ENCODE measurements around the gene MYH15.

MYH15 gene

GRCh38 chr3:108538083-108538482, 27.7 kb upstream of the MYH15 start:
- no peaks in the 10 kb centered on the region for H3K36me3 ChIP-seq (ENCODE audit: control insufficient read depth, insufficient read depth, low read length)
- H3K27ac ChIP-seq = no peak overlapping the region
- no peaks in the 10 kb centered on the region for H3K9me3 ChIP-seq (ENCODE audit: control insufficient read depth, low read length)
- H2AFZ ChIP-seq = no peak overlapping the region
- H3K4me3 ChIP-seq (ENCODE audit: low read depth, low read length) = no peak overlapping the region
- no peaks in the 10 kb centered on the region for H3K4me1 ChIP-seq
- no peaks in the 10 kb centered on the region for H3K79me2 ChIP-seq
- no peak overlapping the region for H3K9ac ChIP-seq
- no peak for TF ChIP-seq CTCF (IDR thresholded peaks at IDR 0.05)
- H3K27me3 ChIP-seq (ENCODE audit: control insufficient read depth, insufficient read depth, low read length) = no peaks in the 10 kb centered on the region
- H3K4me2 ChIP-seq (ENCODE audit: low read length) = no peak overlapping the region

GRCh38 chr3:108528459-108529252, 18.3 kb upstream of the MYH15 start:
- Histone ChIP-seq H3K4me3 (ENCODE audit: low read depth, low read length) (no peak overlapping the region), H3K9ac (no peak overlapping the region), H3K27me3 (ENCODE audit: control insufficient read depth, insufficient read depth, low read length) (no peaks in the 10 kb centered on the region), H3K36me3 (ENCODE audit: control insufficient read depth, insufficient read depth, low read length) (no peaks in the 10 kb centered on the region), H3K9me3 (ENCODE audit: control insufficient read depth, low read length) (no peaks in the 10 kb centered on the region), H3K27ac (no peak overlapping the region), H3K4me2 (ENCODE audit: low read length) (no peak overlapping the region), H3K79me2 (no peaks in the 10 kb centered on the region), H2AFZ (no peak overlapping the region), H3K4me1 (no peaks in the 10 kb centered on the region)
- no peak for TF ChIP-seq CTCF (IDR thresholded peaks at IDR 0.05)

GRCh38 chr3:108527817-108528216, 17.4 kb upstream of the MYH15 start:
- Histone ChIP-seq H3K27ac (no peak overlapping the region), H3K4me3 (ENCODE audit: low read depth, low read length) (no peak overlapping the region), H3K36me3 (ENCODE audit: control insufficient read depth, insufficient read depth, low read length) (no peaks in the 10 kb centered on the region), H3K9me3 (ENCODE audit: control insufficient read depth, low read length) (no peaks in the 10 kb centered on the region), H3K4me2 (ENCODE audit: low read length) (no peak overlapping the region), H3K27me3 (ENCODE audit: control insufficient read depth, insufficient read depth, low read length) (no peaks in the 10 kb centered on the region), H3K9ac (no peak overlapping the region), H3K79me2 (no peaks in the 10 kb centered on the region), H3K4me1 (no peaks in the 10 kb centered on the region), H2AFZ (no peak overlapping the region)
- TF ChIP-seq CTCF (IDR thresholded peaks at IDR 0.05) = no peak

GRCh38 chr3:108527109-108527508, 16.7 kb upstream of the MYH15 start:
- Histone ChIP-seq H3K9ac (no peak overlapping the region), H2AFZ (no peak overlapping the region), H3K4me3 (ENCODE audit: low read depth, low read length) (no peak overlapping the region), H3K27ac (no peak overlapping the region), H3K4me1 (no peaks in the 10 kb centered on the region), H3K36me3 (ENCODE audit: control insufficient read depth, insufficient read depth, low read length) (no peaks in the 10 kb centered on the region), H3K4me2 (ENCODE audit: low read length) (no peak overlapping the region), H3K79me2 (no peaks in the 10 kb centered on the region), H3K9me3 (ENCODE audit: control insufficient read depth, low read length) (no peaks in the 10 kb centered on the region), H3K27me3 (ENCODE audit: control insufficient read depth, insufficient read depth, low read length) (no peaks in the 10 kb centered on the region)
- no peak for TF ChIP-seq CTCF (IDR thresholded peaks at IDR 0.05)

GRCh38 chr3:108525971-108526370, 15.6 kb upstream of the MYH15 start:
- Histone ChIP-seq H3K4me3 (ENCODE audit: low read depth, low read length) (no peak overlapping the region), H3K4me2 (ENCODE audit: low read length) (no peak overlapping the region), H3K79me2 (no peaks in the 10 kb centered on the region), H3K27me3 (ENCODE audit: control insufficient read depth, insufficient read depth, low read length) (no peaks in the 10 kb centered on the region), H3K9ac (no peak overlapping the region), H3K4me1 (no peaks in the 10 kb centered on the region), H3K27ac (no peak overlapping the region), H3K9me3 (ENCODE audit: control insufficient read depth, low read length) (no peaks in the 10 kb centered on the region), H2AFZ (no peak overlapping the region), H3K36me3 (ENCODE audit: control insufficient read depth, insufficient read depth, low read length) (no peaks in the 10 kb centered on the region)
- no peak for TF ChIP-seq CTCF (IDR thresholded peaks at IDR 0.05)
